Activated T-cell treated with anti-CD3 and anti-CD28 coated beads for 24 hours (primary cell): ENCODE results near the gene AGER.
A peak's percentile ranks its signal among the peaks of the same experiment; 100 is the strongest.

Source experiments
- DNase-seq: peaks from one replicate; pipeline ENCODE4 v3.0.0-alpha.2; 2020; ENCODE audit warnings: low read depth

The AGER gene

DNA sequence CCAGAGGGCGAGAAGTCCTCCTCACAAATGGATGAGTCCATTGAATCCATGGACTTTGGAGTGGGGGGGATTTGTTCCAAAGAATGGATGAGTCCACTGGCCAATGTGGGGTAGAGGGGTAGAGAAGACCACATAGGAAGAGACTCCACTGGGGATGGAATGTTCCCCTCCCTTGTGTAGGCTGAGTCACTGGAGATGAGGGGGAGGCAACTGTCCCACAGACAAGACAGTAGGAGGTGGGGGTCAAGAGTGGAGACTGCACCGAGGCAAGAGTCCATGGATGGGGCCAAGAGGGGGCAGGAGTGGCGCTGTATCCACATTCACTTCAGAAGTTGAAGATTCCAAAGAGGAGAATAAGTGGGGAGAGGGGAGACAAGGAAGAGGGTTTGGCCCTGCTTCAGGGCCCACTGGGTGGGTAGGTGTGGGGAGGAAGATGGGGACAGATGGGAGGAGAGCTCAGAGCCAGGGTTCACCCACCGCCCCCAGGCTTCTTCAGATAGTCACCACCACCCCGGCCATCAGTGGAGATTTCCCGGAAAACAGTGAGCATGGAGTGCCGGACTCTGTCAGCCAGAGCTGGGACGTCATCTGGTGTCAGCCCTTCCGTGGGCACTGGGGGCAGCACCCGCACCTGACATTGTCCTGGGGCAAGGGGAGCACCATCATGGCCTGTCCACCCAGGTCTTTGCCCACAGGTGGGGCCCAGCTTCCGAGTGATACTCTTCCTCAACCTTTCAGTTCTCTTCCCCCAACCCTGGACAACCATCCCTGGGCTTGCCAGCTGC lies 15.1 kb downstream of the AGER start:
- no peak for DNase-seq

DNA sequence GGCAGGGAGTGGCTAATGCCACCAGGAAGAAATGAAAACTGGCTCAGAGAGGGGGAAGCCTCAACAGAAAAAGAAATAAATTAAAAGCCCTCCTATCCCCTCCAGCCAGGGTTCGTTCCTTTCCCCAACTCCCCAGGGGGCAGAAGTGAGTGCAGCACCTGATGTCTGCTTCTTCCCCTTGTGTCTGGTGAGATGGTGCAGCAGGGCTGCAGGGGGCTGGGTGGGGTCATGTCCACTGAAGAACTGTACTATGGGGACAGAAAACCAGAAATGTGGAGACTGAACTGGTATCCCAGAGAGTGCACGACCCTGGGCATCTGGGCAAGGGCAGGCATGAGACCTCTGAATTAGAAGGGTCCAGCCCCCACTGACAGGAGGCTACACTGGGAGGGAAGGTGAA lies 15.7 kb downstream of the AGER start:
- DNase-seq: no peak

DNA sequence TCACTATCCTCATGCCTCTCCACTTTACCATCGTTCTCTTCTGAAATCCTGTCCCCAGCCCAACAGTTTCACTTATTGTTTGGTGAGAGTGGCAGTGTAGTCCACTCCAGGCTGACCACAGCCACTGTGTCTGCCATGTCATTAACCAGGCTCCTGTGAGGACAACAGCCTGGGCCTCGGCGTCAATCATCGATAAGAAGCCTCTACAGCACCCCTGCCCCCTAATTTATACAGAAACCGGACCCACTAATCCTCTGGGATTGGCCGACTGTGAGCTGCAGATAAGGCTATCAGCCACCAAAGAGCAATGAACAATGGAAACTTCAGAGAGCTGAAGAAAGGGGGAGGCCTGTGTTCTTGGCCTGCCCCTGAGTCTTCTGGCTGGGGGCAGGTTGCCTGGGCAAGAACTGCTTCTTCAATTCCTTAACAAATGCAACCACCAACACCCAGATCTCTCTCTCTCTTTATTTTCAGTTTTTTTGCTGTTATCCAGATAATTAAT lies 16.2 kb downstream of the AGER start:
- no peak for DNase-seq

DNA sequence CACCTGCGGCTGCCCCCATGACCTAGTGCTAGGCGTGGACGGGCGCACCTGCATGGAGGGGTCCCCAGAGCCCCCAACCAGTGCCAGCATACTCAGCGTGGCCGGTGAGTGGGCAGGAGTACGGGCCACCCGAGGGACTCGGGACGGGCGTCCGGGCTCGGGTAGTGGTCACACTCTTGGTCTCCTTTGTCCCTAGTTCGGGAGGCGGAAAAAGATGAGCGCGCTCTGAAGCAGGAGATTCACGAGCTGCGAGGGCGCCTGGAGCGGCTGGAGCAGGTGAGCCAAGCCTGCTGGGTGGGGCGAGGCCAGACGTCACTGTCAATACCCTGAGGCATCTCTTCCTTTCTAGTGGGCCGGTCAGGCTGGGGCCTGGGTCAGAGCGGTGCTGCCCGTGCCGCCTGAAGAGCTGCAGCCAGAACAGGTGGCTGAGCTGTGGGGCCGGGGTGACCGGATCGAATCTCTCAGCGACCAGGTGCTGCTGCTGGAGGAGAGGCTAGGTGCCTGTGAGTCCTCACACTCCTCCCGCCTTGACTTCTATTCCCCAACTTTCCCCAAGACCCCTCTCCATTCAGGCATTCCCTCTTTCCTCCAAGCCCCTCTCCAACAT lies 16.8 kb downstream of the AGER start:
- no peak for DNase-seq

DNA sequence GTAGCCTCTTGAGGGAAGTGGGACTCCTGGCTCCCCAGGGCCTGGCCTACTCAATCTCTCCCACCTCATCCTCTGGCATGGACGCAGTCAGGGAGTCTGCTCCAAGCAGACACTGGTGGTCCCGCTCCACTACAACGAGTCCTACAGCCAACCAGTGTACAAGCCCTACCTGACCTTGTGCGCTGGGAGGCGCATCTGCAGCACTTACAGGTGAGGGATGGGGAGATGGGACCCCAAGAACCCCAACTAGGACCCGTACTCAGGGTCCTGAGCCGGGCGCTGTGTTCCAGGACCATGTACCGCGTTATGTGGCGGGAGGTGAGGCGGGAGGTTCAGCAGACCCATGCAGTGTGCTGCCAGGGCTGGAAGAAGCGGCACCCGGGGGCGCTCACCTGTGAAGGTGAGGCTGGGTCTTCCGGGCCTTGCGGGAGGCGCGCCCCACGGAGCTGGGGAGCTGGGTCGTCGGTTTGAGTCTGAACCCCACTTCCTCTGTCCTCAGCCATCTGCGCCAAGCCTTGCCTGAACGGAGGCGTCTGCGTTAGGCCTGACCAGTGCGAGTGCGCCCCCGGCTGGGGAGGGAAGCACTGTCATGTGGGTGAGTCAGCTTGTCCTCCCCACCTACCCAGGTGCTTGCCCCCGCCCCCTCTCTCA lies 17.5 kb downstream of the AGER start:
- DNase-seq: no peak

DNA sequence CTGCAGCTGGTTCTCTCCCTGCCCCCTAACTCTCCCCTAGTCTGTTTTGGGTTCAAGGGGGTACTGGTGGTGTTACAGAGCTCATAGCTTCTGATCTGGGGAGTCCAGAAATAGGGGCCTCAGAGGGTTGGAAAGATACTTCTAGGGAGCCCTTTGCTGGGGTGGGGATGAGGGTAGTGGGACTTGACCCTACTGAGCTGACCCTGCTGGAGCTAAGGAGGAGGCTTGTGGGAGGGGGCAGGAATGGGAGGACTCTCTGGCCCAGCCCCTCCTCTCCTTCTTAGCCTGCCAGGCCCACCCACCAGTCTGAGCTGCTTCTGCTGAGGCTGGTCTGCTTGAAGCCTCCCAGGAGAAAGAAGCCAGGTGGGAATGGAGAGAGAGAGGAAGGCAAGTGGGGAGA lies 19.8 kb downstream of the AGER start, which contains the start of gene EGFL8:
Gene EGFL8 (plus strand): TSS at position 301 of the 400 bp plus-strand sequence. CDS start 1,571 bp downstream, outside the sequence.
- DNase-seq: no peak

DNA sequence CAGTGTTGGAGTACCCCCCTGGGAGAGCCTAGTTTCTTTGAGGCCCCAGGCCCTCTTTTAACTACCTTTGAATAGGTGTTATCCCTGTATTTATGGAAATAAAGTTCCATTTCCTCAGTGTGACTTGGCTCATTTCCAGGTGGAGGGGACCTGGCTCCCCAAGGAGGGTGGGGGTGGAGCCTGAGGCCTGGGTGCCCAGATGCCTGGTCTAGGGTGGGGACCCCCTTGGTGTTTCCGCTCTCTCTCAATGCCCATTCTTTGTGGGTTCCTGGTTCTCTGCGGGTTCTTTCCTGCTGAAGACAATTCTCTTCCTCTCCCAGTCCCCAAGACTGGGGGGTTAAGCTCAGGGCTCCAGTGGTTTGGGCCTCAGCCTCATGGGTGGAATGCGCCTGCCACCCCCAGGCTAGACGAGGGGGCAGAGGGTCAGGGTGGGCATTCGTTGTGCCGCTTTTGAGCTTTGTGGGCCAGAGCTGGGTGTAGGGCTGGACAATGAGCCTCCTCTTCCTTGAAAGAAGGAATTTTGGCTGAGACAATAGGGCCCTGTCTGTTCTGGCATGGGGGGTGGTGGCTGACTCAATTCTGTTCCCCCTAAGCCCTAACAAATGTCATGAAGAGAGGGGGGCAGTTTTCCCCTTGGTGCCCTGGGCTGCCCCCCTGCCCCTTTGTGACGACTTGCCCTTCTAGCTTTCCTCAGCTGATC lies 20.3 kb downstream of the AGER start:
- no peak for DNase-seq

DNA sequence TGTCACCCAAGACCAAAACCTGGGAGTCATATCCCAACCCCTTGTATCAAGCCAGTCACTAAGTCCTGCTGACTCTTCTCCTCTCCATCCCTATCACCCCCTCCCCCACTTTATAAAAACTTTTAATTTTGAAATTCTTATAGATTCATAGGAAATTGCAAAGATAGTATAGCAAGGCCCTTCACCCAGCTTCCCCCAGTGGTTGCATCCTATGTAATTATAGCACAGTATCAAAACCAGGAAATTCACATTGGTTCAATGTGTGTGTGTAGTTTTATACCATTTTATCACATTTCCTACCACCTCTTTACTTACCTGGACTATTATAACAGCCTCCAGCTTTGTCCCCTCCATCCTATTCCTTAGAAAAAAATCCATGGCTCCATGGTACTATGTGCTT lies 26.0 kb downstream of the AGER start:
- DNase-seq: no peak

DNA sequence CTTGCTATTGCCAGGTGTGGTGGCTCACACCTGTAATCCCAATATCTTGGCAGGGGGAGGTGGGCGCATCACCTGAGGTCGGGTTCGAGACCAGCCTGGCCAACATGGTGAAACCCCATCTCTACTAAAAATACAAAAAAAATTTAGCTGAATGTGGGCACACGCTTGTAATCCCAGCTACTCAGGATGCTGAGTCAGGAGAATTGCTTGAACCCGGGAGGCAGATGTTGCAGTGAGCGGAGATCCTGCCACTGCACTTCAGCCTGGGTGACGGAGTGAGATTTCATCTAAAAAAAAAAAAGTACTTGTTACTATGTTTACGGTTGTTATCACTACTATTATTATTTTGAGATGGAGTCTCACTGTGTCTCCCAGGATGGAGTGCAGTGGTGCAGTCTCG lies 27.2 kb downstream of the AGER start:
- no peak for DNase-seq

DNA sequence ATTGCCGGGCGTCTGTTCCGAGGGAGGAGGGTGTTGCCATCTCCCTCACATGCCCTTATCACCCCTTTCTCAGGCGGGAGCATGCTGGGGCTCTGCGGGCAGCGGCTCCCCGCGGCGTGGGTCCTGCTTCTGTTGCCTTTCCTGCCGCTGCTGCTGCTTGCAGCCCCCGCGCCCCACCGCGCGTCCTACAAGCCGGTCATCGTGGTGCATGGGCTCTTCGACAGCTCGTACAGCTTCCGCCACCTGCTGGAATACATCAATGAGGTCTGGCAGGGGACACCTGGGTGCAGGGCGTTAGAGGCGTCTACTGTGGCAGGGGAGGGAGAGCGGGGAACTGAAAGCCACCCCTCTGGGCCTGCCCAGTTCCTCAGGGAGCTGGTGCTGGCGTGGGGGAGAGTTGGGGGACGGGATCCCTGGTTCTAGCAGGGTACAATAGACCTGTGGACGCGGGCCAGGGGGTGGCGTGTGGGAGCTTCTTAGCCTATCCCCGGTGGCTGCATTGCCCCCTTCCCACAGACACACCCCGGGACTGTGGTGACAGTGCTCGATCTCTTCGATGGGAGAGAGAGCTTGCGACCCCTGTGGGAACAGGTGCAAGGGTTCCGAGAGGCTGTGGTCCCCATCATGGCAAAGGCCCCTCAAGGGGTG lies 29.4 kb downstream of the AGER start:
- DNase-seq: peak; percentile 46

DNA sequence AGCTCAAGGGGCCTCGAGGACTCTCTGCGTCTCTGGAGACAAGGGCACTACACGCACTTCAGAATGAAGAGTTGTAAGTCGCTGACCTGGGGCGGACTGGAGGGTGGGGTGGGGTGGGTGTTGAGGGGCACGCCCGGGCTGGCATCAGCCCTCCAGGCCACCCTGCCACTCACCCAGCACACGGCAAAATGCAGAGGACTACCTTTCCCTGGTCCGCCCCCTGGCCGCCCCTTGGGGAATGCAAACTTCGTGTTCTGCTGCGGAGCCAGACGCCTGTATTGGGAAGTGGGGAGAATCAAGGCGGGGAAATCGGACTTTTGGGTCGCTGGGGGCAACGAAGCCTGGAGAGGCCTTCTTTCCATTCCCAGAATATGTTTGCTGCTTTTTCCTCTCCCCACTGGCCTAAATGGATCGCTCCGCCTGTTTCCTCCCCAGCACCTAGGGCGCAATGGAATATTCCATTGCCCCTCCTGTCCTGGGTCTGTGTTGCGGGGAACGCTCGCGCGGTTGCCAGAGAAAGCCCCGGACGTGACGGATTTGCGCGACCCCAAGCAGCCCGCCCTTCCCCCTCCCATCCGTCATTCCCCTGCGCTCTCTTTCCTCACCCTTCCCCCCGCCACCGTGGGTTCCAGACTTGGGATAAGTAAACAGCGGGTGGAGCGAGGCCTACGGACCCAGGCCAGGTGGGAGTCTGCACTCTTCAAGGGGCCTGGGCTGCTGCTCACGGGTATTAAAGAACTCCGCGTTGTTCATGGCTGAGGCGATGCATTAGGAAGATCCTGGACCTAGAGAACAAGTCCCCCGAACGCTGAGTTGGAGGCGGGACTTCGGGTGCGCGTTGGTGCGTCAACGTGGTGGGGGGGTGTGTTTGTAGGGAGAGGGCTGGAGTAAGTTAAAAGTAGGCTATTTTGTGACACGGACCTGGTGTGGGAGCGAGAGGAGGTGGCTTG lies 30.2 kb downstream of the AGER start, which contains the start of gene PPT2:
Gene PPT2 (plus strand): TSS at position 578 of the 950 bp plus-strand sequence. CDS start 454 bp downstream, outside the sequence.
- peak; percentile 79 for DNase-seq

DNA sequence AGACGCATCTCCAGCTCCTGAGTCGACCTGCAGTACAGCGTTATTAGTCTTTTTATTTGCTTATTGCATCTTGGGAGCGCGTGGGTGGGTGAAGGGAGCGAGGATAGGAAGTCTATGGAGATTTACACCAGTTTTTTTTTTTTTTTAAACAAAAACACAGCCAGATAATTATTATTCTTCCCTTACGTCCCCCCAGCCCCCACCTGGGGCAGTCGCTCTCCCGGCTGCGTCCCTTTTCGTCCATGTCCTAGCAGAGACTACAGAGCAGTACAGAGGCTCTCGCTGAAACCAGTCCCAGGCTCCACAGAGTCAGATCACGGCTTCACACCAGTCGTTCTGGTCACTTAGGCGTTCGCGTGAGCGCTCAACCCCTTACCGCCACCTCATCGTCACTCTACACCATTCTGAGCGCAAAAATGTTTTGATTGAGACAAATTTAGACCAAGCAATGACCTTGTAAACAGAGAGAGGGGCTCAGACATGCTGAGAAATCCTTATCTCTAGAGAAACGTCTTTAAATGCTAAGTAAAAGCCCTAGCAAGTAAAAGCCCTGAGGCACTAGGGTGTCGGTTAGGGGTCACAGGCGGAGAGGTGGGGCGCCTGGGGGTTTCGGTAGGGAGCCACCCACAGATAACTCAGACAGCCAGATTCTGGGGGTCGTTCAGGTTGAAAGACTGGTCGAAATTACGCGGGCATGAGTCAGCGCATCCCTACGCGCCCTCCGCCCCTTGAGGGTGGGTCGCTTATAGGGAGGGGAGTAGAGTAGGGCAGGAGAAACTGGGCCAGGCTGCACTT lies 31.1 kb downstream of the AGER start:
- DNase-seq: no peak

DNA sequence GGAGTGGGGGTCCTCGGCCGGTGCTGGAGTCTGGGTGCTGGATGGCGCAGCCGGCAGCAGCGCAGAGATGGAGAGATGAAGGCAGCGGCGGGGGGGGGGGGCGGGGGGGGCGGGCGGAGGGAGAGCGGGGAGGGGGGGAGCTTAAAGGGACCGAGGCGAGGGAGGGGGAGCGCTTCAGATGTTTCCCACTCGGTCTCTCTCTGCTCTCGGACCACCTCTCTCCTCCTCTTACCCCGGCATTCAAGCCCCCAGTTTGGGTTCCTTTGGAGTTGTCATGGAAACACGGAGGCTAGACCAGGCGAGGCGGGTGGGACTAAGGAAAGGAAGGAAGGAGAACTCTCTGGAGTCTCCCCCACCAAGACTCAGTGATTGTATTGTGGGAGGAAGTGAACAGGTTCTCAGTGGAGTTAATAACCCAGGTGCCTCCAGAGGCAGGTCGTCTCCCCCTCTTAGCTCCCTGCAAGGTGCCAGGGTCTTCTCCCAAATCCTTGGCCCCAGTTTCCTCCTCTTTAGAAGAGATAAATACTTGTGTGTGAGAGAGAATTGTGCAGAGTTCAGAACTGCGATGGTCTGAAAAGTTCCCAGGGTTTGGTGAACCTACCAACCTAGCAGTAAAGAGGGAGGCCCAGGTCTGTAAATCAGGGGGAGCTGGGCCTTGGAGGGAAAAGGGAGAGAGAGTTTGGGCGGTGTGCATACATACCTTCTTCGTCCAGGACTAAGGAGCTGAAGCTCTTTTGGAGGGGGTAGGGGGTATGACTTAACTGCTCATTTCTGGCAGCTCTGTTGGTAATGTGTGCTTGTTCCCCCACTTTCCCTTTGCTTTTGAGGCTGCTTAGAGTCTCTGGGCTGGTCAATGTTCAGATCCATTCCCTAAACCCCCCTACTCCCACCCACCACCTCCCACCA lies 31.9 kb downstream of the AGER start, which contains the start of gene PRRT1:
Gene PRRT1 (minus strand): TSS at position 77 of the 906 bp plus-strand sequence. CDS start 112 bp downstream, outside the sequence.
- no peak for DNase-seq

DNA sequence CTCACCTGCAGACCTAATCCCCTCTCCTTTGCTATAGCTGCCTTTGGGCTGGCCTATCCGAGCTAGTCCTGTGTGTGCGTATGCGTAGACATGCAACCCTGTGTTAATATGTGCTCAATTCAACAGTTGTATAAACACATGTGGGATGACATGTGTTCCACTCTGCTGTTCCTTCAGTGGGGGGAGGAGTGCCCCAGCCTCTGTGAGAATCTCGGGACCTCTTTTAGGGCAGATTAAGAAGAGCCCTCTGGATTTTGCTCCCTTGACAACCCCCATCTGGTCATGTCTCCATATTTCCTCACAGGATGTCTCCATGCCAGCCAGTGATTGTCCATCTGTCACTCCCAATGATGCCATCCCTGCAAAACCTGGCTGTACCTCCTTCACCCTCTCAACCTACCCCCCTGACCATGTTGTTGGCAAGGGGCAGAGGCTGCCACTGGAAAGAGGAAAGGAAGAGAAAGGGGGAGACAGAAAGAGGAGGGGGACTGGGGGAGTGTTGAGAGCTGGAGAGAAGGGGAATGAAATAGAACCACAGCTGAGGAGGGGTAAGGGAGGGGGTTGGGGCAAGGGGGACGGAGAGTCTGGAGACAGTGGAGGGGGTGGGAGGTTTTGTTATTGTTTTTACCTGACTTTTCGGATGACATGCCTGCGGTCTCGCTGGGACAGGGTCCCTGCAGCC lies 32.7 kb downstream of the AGER start:
- no peak for DNase-seq

DNA sequence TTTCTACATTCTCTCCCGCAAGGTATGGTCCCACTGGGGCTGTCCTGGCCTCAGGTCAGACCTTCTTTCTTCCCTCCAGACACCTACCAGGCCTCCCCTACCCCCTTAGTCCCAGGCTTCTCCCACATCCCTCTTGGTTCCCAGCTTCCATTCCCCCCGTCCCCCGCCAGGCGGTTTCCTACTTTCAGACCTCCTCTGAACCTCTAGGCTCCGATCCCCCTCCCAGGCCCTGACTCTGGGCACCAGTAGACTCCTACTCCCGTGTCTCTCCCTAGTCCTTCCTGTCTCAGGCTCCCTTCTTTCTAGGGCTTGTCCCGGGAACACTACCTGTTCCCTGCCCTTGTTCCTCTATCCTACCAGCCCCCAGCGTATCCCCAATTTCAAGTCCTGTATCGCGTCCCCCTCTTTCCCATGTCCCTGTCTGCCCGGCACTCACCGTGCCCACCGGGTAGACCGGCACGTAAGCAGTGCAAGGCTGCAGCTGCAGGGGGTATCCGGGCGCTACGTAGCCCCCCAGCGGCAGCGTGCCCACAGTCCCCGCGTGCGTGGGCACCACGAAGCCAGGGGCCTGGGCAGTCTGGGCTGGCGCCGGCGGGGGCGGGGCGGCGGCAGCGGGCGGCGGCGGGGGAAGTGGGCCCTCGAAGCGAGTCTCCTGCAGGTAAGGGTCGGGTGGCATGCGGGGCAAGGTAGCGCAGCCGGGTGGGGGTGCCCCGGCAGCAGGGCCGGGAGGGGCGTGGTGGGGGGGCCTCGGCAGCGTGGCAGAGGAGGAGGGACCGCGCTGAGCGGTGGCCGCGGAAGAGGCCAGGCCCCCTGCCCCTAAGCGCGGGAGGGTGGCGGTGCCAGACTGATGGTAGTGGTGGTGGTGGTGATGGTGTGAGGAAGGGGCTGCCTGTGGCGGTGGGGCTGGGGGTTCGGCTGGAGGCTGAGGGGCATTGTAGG lies 33.9 kb downstream of the AGER start:
- no peak for DNase-seq

DNA sequence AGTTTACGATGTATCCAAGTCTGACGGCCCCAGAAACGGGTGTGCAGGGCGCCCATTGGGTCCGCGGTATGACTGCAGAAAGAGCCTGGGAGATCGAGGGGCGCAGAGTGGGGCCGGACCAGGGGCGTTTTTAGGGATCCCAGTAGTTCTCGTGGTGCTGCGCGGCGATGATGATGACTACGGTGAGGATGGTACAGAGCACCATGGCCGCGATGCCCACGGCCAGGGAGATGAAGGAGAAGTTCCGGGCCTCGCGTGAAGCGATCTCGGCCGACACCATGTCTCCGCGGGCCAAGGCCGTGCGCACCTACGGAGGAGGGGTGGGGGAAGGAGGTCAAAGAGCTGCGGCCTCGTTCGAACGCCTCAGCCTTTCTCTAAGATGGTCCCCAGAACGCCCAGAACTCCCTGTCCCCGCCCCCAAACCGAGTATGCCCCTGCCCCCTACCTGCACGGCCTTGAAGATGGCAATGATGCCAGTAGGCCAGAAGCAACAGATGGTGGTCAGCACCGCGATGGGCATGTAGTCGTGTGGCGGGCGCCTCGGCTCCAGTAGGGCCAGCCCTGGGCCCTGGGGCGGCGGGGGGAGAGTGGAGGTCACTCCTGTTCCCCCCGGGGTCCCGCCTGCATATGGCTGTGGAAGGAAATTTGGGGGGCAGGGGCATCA lies 34.8 kb downstream of the AGER start:
- no peak for DNase-seq
